Thyroid gland (tissue), 4 donors: ENCODE data around the gene FYN. TPM values are rescaled to one million over a fixed set of nuclear protein-coding genes. Genes with fewer than 3 reads are reported as not detected.

Experiments
- DNase-seq, 2 donors: peaks; one replicate each; pipeline ENCODE4 v3.0.0-alpha.2; 2019
- H3K27ac ChIP-seq, 3 donors: fragments of 200-600 bp; sonication (generic); 1 replicate in 2 of 3; 2 replicates in 1 of 3; pipeline ENCODE4 v1.5.1; 2016 to 2019; ENCODE audit warnings: mild to moderate bottlenecking in 1 of 3, moderate library complexity in 1 of 3
- H3K27me3 ChIP-seq: fragments of 200-600 bp; sonication (generic); one replicate; pipeline ENCODE4 v1.5.1; 2019
- H3K36me3 ChIP-seq, 2 donors: fragments of 200-600 bp; sonication (generic); one replicate each; pipeline ENCODE4 v1.5.1; 2016 to 2019
- H3K4me1 ChIP-seq, 2 donors: fragments of 200-600 bp; sonication (generic); one replicate each; pipeline ENCODE4 v1.5.1; 2017 to 2019
- H3K4me3 ChIP-seq, 3 donors: fragments of 200-600 bp; sonication (generic); replicated peaks in 1 of 3; 1 replicate in 2 of 3; 2 replicates in 1 of 3; pipeline ENCODE4 v1.5.1; 2016; ENCODE audit warnings: mild to moderate bottlenecking in 1 of 3
- H3K9me3 ChIP-seq: fragments of 200-600 bp; sonication (generic); one replicate; pipeline ENCODE4 v1.5.1; 2017
- POLR2A ChIP-seq, 2 donors: fragments of 450-650 bp; IDR thresholded peaks; one replicate each; pipeline ENCODE4 v1.6.1; 2017; ENCODE audit warnings: antibody characterized with exemption in 2 of 2, mild to moderate bottlenecking in 2 of 2, moderate library complexity in 1 of 2
- WGBS, 2 donors: methylation state at CpG; one replicate each; pipeline ENCODE4 v1.1.5; 2017; 5-methylcytosine and 5-hydroxymethylcytosine counted together
- intact Hi-C: fragments of 100-400 bp; cut with DNase I; formaldehyde crosslinking; loops from one replicate; pipeline ENCODE4 v1.15.1; 2023
- total RNA-seq, 4 donors: library from RNA; depleted of rRNA; stranded (reverse); fragments of >200 nt; gene quantifications; one replicate each; pipeline ENCODE4 v1.2.3, GENCODE V29; 2016
- TF ChIP-seq, protein P1 (sequence below), 6 experiments: fragments of 200-600 bp in 3 of 6; fragments of 450-650 bp in 3 of 6; sonication (generic) in 3 of 6; IDR thresholded peaks; one replicate each; pipeline ENCODE4 v1.5.1; 2016 to 2019; ENCODE audit warnings: antibody characterized with exemption in 6 of 6, mild to moderate bottlenecking in 2 of 6, inconsistent platforms in 1 of 6, moderate library complexity in 1 of 6

Gene FYN
- total RNA-seq, 4 donors from 2014 or later, result 67.0 to 206 (median 95.9) TPM

DNA sequence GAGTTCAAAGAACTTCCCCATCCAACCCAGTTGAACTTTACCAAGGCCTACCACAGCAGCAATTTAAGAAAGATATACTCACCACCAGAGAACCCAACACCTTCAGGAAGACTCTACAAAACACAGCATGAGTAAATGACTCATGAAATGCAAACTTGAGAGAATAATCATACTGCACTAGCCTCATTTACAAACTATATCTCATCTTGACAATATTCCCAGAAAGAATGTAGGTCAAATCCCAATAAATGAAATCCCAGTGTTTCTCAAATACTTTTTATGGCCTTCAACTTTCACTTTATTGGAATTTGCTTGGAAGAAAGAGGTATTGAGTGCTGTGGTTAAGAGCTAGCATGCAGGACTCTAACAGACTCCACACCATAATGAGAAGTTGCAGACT is 60.0 kb downstream of the FYN start:
- DNase-seq, result no peak
- H3K4me3 ChIP-seq, result no peak overlapping the region
- no peaks in the 10 kb centered on the region for H3K36me3 ChIP-seq
- H3K9me3 ChIP-seq, result no peaks in the 10 kb centered on the region
- intact Hi-C loops, result no loop called here
- TF ChIP-seq, protein P1, sequence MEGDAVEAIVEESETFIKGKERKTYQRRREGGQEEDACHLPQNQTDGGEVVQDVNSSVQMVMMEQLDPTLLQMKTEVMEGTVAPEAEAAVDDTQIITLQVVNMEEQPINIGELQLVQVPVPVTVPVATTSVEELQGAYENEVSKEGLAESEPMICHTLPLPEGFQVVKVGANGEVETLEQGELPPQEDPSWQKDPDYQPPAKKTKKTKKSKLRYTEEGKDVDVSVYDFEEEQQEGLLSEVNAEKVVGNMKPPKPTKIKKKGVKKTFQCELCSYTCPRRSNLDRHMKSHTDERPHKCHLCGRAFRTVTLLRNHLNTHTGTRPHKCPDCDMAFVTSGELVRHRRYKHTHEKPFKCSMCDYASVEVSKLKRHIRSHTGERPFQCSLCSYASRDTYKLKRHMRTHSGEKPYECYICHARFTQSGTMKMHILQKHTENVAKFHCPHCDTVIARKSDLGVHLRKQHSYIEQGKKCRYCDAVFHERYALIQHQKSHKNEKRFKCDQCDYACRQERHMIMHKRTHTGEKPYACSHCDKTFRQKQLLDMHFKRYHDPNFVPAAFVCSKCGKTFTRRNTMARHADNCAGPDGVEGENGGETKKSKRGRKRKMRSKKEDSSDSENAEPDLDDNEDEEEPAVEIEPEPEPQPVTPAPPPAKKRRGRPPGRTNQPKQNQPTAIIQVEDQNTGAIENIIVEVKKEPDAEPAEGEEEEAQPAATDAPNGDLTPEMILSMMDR (IDR thresholded peaks at IDR 0.05), result no peak
- no peak for TF ChIP-seq POLR2A (IDR thresholded peaks at IDR 0.05)
- H3K4me1 ChIP-seq, result peaks cover 0 to 17% of the 10 kb centered on the region in 2 donors
- H3K27me3 ChIP-seq, result no peaks in the 10 kb centered on the region
- no peak overlapping the region for H3K27ac ChIP-seq

DNA sequence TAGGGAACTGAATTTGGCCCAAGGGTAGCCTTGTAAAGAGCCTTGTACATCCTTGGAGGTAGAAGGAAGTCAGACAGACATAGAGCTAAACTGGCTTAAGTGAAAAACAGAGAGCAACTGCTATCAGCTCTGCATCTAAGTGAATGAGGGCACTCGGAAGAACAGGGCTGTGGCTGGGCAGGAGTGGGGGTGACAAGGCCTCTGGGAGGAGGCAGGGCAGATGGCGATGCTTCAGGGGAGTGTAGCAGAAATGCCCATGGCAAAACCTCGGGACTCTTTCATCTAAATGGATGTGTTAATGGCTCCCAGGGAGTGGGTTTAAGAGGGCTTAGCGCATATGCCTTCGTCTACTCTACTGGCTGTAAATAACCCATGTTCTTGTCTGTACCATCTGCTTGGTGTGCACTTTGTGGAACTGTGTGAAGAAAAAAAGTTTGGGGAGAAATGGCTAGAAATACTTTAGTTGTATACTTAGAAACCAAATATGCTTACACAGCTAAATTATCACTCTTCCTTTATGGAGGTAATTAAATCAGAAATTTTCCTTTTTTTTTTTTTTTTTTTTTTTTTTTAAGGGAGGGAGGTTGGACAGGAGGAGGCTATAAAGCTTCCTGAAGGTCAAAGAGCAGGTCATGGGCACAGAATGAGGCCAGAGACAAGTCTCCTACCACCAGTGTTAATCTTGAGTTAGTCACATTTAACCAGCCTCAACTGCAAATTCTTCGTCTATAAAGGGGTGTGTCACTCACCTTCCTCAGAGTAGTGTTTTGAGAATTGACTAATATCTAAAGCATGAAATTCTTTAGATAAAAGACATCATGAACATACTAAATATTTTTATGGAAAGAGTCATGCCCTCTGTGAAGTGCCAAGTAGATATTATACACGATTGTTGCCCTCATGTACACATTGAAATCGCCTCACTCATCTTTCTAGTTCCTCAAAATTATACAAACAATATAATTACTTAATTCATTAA is 60.9 kb downstream of the FYN start:
- no peaks in the 10 kb centered on the region for H3K36me3 ChIP-seq
- H3K27ac ChIP-seq, result no peak overlapping the region
- TF ChIP-seq, protein P1 (IDR thresholded peaks at IDR 0.05), result no peak
- TF ChIP-seq POLR2A (IDR thresholded peaks at IDR 0.05), result no peak
- H3K27me3 ChIP-seq, result no peaks in the 10 kb centered on the region
- WGBS, 2 donors, result 93 to 94% methylated on average over 8 of the region's 8 CpGs
- DNase-seq, result no peak
- H3K4me3 ChIP-seq, result no peak overlapping the region
- peaks cover 0 to 26% of the 10 kb centered on the region in 2 donors for H3K4me1 ChIP-seq
- H3K9me3 ChIP-seq, result no peaks in the 10 kb centered on the region
- intact Hi-C loops, result no loop called here

DNA sequence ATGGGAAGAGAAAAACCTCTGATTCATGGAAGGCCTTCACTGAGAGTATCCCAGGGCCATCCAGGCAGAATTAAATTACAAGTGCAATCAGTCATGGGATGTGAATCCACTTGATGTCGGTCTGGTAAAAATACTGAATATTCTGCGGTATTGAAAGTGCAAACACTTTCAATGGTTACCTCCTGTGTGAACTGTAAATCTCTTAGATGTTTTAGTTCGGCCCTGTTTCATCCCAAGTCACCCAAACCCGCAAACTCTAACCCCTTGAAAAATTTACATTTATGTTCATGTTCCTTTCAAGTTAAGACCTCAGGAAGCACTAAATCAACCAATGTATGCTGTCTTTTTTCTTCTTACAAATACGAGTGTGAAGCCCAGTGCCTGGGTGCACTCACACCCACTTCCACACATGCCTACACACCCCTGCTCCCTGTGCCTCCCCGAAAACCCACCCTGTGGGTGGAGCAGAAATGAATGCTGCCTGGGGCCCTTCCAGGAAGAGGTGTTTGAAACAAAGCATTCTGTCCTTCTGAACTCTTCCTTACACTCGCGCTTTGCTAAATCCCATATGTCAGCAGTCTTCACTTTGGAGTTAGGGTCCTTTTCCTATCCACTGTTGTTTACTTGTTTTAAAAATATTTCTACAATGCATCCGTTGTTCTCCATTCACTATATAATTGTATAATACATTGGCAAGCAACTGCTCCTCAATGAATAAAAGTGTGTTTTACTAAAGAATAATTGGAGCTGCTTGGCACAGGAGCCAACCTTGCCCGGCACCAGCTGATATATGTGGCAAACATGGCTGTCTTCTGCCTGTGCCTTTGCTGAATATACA is 62.7 kb downstream of the FYN start:
- DNase-seq, result no peak
- TF ChIP-seq, protein P1 (IDR thresholded peaks at IDR 0.05), result no peak
- TF ChIP-seq POLR2A (IDR thresholded peaks at IDR 0.05), result no peak
- WGBS, 2 donors, result 64 to 80% methylated on average over 10 of the region's 10 CpGs
- H3K4me3 ChIP-seq, result no peak overlapping the region
- no peaks in the 10 kb centered on the region for H3K9me3 ChIP-seq
- H3K27ac ChIP-seq, result peak overlapping the region in 1 of 3 donors; percentile 47
- intact Hi-C loops, result no loop called here
- H3K4me1 ChIP-seq, result peaks cover 10 to 44% of the 10 kb centered on the region in 2 donors
- H3K36me3 ChIP-seq, result no peaks in the 10 kb centered on the region
- H3K27me3 ChIP-seq, result no peaks in the 10 kb centered on the region

DNA sequence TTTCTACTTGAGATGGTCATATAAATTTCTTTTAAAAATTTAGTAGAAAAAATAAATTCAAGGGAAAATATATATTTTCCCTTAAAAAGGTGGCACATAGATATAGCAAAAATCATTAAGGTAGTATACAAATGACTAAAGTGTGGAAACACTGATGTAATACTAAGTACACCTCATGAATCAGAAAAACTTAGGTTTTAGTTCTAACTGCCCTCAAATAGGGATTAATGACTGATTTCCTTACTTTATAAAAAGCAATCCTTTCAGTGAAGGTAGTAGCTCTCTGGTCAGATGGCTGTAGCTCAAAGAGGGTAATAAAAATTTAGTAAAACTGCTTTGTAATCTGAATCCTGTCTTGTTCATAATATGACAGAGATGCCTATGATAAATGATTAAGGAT is 63.5 kb downstream of the FYN start:
- Histone ChIP-seq H3K4me1 (peaks cover 18 to 52% of the 10 kb centered on the region in 2 donors), H3K4me3 (no peak overlapping the region), H3K27ac (peak overlapping the region in 1 of 3 donors; percentile 47), H3K27me3 (no peaks in the 10 kb centered on the region), H3K9me3 (no peaks in the 10 kb centered on the region), H3K36me3 (no peaks in the 10 kb centered on the region)
- intact Hi-C loops, result loop anchor here (10.0 kb wide), 1 partner anchor 185 kb away; no protein-coding TSS in a partner anchor
- TF ChIP-seq POLR2A (IDR thresholded peaks at IDR 0.05), result no peak
- TF ChIP-seq, protein P1 (IDR thresholded peaks at IDR 0.05), result no peak
- no peak for DNase-seq
